ENCODE results near the gene AK1.
A peak's percentile ranks its signal among the peaks of the same experiment; 100 is the strongest.

AK1 gene

GRCh38 chr9:127916720-127917581 lies 39.5 kb upstream of the AK1 start, which contains the start of gene ST6GALNAC4:
Gene ST6GALNAC4, minus strand, starts transcription at chr9:127917041. Its CDS starts 622 bp downstream, at chr9:127916419.
- H2BK5ac ChIP-seq (ENCODE audit: low read depth, low read length, poor library complexity, severe bottlenecking) = no peak within 1 kb of the TSS
- peak within 1 kb of the TSS; percentile 5 to 78 for H3K4ac ChIP-seq (ENCODE audit: low read depth in 1 of 2, low read length in 2 of 2)
- peak within 1 kb of the TSS; percentile 75 to 94 for H2BK12ac ChIP-seq (ENCODE audit: low read length in 2 of 2)
- H3K79me1 ChIP-seq (replicated peaks; ENCODE audit: low read length, poor library complexity, severe bottlenecking) = peaks cover 24% of the 10 kb centered on the region
- peak within 1 kb of the TSS; percentile 29 for H2BK15ac ChIP-seq (ENCODE audit: low read depth, poor library complexity, severe bottlenecking)
- H3K9ac ChIP-seq (ENCODE audit: low read length) = peak within 1 kb of the TSS; percentile 95
- H3K14ac ChIP-seq (ENCODE audit: low read length in 2 of 2) = peak within 1 kb of the TSS in 1 of 2 experiments; percentile 94
- WGBS = 3% methylated on average over 61 of the region's 71 CpGs
- H3K4me1 ChIP-seq (ENCODE audit: control insufficient read depth, insufficient read depth, low read depth, low read length) = peaks cover 42% of the 10 kb centered on the region
- peak within 1 kb of the TSS; percentile 81 for H3K4me2 ChIP-seq (ENCODE audit: low read length, poor library complexity, severe bottlenecking)
- H3K27me3 ChIP-seq (ENCODE audit: control insufficient read depth in 1 of 2, insufficient read depth in 1 of 2, low read length in 2 of 2) = no peaks in the 10 kb centered on the region
- peak within 1 kb of the TSS; percentile 47 for H2AK5ac ChIP-seq (ENCODE audit: low read length, severe bottlenecking)
- peak within 1 kb of the TSS; percentile 55 for H4K91ac ChIP-seq (ENCODE audit: low read length)
- peaks cover 26 to 27% of the 10 kb centered on the region in 2 experiments for H3K36me3 ChIP-seq (ENCODE audit: control insufficient read depth in 1 of 2, insufficient read depth in 2 of 2, low read depth in 1 of 2, low read length in 2 of 2)
- peak within 1 kb of the TSS; percentile 94 for H4K8ac ChIP-seq (ENCODE audit: low read length)
- peak within 1 kb of the TSS; percentile 86 for H2AFZ ChIP-seq (ENCODE audit: low read depth, low read length)
- peak within 1 kb of the TSS; percentile 46 to 81 for H3K18ac ChIP-seq (ENCODE audit: low read depth in 1 of 2, low read length in 2 of 2)
- H2BK120ac ChIP-seq (ENCODE audit: low read depth, low read length) = peak within 1 kb of the TSS; percentile 54
- H3K23ac ChIP-seq (ENCODE audit: low read length in 2 of 2) = peak within 1 kb of the TSS in 1 of 2 experiments; percentile 70
- H3K27ac ChIP-seq (ENCODE audit: low read length, poor library complexity, severe bottlenecking) = no peak within 1 kb of the TSS
- peak within 1 kb of the TSS; percentile 65 to 94 for H3K4me3 ChIP-seq (ENCODE audit: insufficient read depth in 1 of 2, low read depth in 1 of 2, low read length in 2 of 2)
- peak; percentile 88 for DNase-seq
- H3K9me3 ChIP-seq (ENCODE audit: control insufficient read depth, low read length) = no peaks in the 10 kb centered on the region

- H3K23ac ChIP-seq (ENCODE audit: low read length in 2 of 2) = peak overlapping the region in 1 of 2 experiments; percentile 70
- H3K18ac ChIP-seq (ENCODE audit: low read depth in 1 of 2, low read length in 2 of 2) = peak overlapping the region; percentile 2 to 81
- H2AK5ac ChIP-seq (ENCODE audit: low read length, severe bottlenecking) = no peak overlapping the region
- peak overlapping the region; percentile 46 for H4K8ac ChIP-seq (ENCODE audit: low read length)
- peak overlapping the region; percentile 86 for H2AFZ ChIP-seq (ENCODE audit: low read depth, low read length)
- H3K9ac ChIP-seq (ENCODE audit: low read length) = peak overlapping the region; percentile 95
- peaks cover 24% of the 10 kb centered on the region for H3K79me1 ChIP-seq (replicated peaks; ENCODE audit: low read length, poor library complexity, severe bottlenecking)
- peak overlapping the region; percentile 5 to 62 for H3K4ac ChIP-seq (ENCODE audit: low read depth in 1 of 2, low read length in 2 of 2)
- H2BK15ac ChIP-seq (ENCODE audit: low read depth, poor library complexity, severe bottlenecking) = peak overlapping the region; percentile 29
- no peak overlapping the region for H2BK5ac ChIP-seq (ENCODE audit: low read depth, low read length, poor library complexity, severe bottlenecking)
- 60% methylated on average over 24 of the region's 27 CpGs for WGBS
- H3K36me3 ChIP-seq (ENCODE audit: control insufficient read depth in 1 of 2, insufficient read depth in 2 of 2, low read depth in 1 of 2, low read length in 2 of 2) = peaks cover 34 to 35% of the 10 kb centered on the region in 2 experiments
- no peak overlapping the region for H3K27ac ChIP-seq (ENCODE audit: low read length, poor library complexity, severe bottlenecking)
- no peak overlapping the region for H2BK120ac ChIP-seq (ENCODE audit: low read depth, low read length)
- H4K91ac ChIP-seq (ENCODE audit: low read length) = peak overlapping the region; percentile 12
- H2BK12ac ChIP-seq (ENCODE audit: low read length in 2 of 2) = peak overlapping the region in 1 of 2 experiments; percentile 21
- H3K9me3 ChIP-seq (ENCODE audit: control insufficient read depth, low read length) = no peaks in the 10 kb centered on the region
- DNase-seq = no peak
- H3K14ac ChIP-seq (ENCODE audit: low read length in 2 of 2) = peak overlapping the region in 1 of 2 experiments; percentile 94
- peak overlapping the region; percentile 65 to 94 for H3K4me3 ChIP-seq (ENCODE audit: insufficient read depth in 1 of 2, low read depth in 1 of 2, low read length in 2 of 2)
- H3K4me1 ChIP-seq (ENCODE audit: control insufficient read depth, insufficient read depth, low read depth, low read length) = peaks cover 39% of the 10 kb centered on the region
- peak overlapping the region; percentile 81 for H3K4me2 ChIP-seq (ENCODE audit: low read length, poor library complexity, severe bottlenecking)
- H3K27me3 ChIP-seq (ENCODE audit: control insufficient read depth in 1 of 2, insufficient read depth in 1 of 2, low read length in 2 of 2) = no peaks in the 10 kb centered on the region
These were observed 38.6 kb upstream of the AK1 start for GRCh38 chr9:127915801-127916719.

GRCh38 chr9:127915325-127915752 lies 37.9 kb upstream of the AK1 start:
- Histone ChIP-seq H2BK12ac (ENCODE audit: low read length in 2 of 2) (peak overlapping the region; percentile 61 to 86), H2BK5ac (ENCODE audit: low read depth, low read length, poor library complexity, severe bottlenecking) (no peak overlapping the region), H4K8ac (ENCODE audit: low read length) (no peak overlapping the region), H3K14ac (ENCODE audit: low read length in 2 of 2) (peak overlapping the region in 1 of 2 experiments; percentile 70), H2BK120ac (ENCODE audit: low read depth, low read length) (peak overlapping the region; percentile 37), H4K91ac (ENCODE audit: low read length) (peak overlapping the region; percentile 43), H3K18ac (ENCODE audit: low read depth in 1 of 2, low read length in 2 of 2) (peak overlapping the region in 1 of 2 experiments; percentile 38), H3K27ac (ENCODE audit: low read length, poor library complexity, severe bottlenecking) (no peak overlapping the region), H3K4ac (ENCODE audit: low read depth in 1 of 2, low read length in 2 of 2) (peak overlapping the region in 1 of 2 experiments; percentile 38), H3K79me1 (replicated peaks; ENCODE audit: low read length, poor library complexity, severe bottlenecking) (peaks cover 26% of the 10 kb centered on the region), H2AK5ac (ENCODE audit: low read length, severe bottlenecking) (peak overlapping the region; percentile 38), H3K23ac (ENCODE audit: low read length in 2 of 2) (no peak overlapping the region), H3K27me3 (ENCODE audit: control insufficient read depth in 1 of 2, insufficient read depth in 1 of 2, low read length in 2 of 2) (no peaks in the 10 kb centered on the region), H3K9me3 (ENCODE audit: control insufficient read depth, low read length) (no peaks in the 10 kb centered on the region), H3K9ac (ENCODE audit: low read length) (peak overlapping the region; percentile 20), H2AFZ (ENCODE audit: low read depth, low read length) (no peak overlapping the region), H2BK15ac (ENCODE audit: low read depth, poor library complexity, severe bottlenecking) (peak overlapping the region; percentile 12), H3K4me1 (ENCODE audit: control insufficient read depth, insufficient read depth, low read depth, low read length) (peaks cover 42% of the 10 kb centered on the region), H3K4me3 (ENCODE audit: insufficient read depth in 1 of 2, low read depth in 1 of 2, low read length in 2 of 2) (peak overlapping the region in 1 of 2 experiments; percentile 94), H3K4me2 (ENCODE audit: low read length, poor library complexity, severe bottlenecking) (peak overlapping the region; percentile 10), H3K36me3 (ENCODE audit: control insufficient read depth in 1 of 2, insufficient read depth in 2 of 2, low read depth in 1 of 2, low read length in 2 of 2) (peaks cover 38 to 42% of the 10 kb centered on the region in 2 experiments)
- no peak for DNase-seq
- 84% methylated on average over 5 of the region's 5 CpGs for WGBS

Measured in mesenchymal stem cell (in vitro differentiated cells and primary cell).